Measurements from ENCODE around the gene DCANP1.
A peak's percentile ranks its signal among the peaks of the same experiment; 100 is the strongest.

Gene DCANP1

GRCh38 chr5:135399794-135400542 lies 47.2 kb downstream of the DCANP1 start:
- Mint-ChIP-seq H3K4me1 (ENCODE audit: low read depth) (peaks cover 50% of the 10 kb centered on the region), H3K36me3 (ENCODE audit: low read depth) (peaks cover 19% of the 10 kb centered on the region), H3K27ac (peak overlapping the region; percentile 92)

GRCh38 chr5:135398855-135399793 lies 48.0 kb downstream of the DCANP1 start, which contains the start of gene MACROH2A1:
Gene MACROH2A1 (minus strand): TSS chr5:135399231. CDS start chr5:135389093, 10,138 bp downstream.
- peaks cover 22% of the 10 kb centered on the region for H3K36me3 Mint-ChIP-seq (ENCODE audit: low read depth)
- peaks cover 57% of the 10 kb centered on the region for H3K4me1 Mint-ChIP-seq (ENCODE audit: low read depth)
- no peaks in the 10 kb centered on the region for H3K9me3 Mint-ChIP-seq
- peak within 1 kb of the TSS; percentile 92 for H3K27ac Mint-ChIP-seq
- H3K27me3 Mint-ChIP-seq, result peaks cover 3% of the 10 kb centered on the region
- peak within 1 kb of the TSS; percentile 89 for H3K4me3 Mint-ChIP-seq

More at GRCh38 chr5:135399794-135400542, 47.2 kb downstream of the DCANP1 start:
- peaks cover 5% of the 10 kb centered on the region for H3K27me3 Mint-ChIP-seq
- peak overlapping the region; percentile 88 for H3K4me3 Mint-ChIP-seq
- no peaks in the 10 kb centered on the region for H3K9me3 Mint-ChIP-seq

GRCh38 chr5:135398160-135398854 lies 48.8 kb downstream of the DCANP1 start:
- Mint-ChIP-seq H3K27me3 (peaks cover 3% of the 10 kb centered on the region), H3K27ac (peak overlapping the region; percentile 83), H3K4me3 (peak overlapping the region; percentile 89), H3K4me1 (ENCODE audit: low read depth) (peaks cover 65% of the 10 kb centered on the region), H3K9me3 (no peaks in the 10 kb centered on the region), H3K36me3 (ENCODE audit: low read depth) (peaks cover 26% of the 10 kb centered on the region)

GRCh38 chr5:135397084-135397483 lies 50.1 kb downstream of the DCANP1 start:
- peak overlapping the region; percentile 89 for H3K4me3 Mint-ChIP-seq
- H3K36me3 Mint-ChIP-seq (ENCODE audit: low read depth), result peaks cover 38% of the 10 kb centered on the region

GRCh38 chr5:135396459-135397055 lies 50.6 kb downstream of the DCANP1 start:
- H3K27ac Mint-ChIP-seq, result no peak overlapping the region
- H3K9me3 Mint-ChIP-seq, result no peaks in the 10 kb centered on the region
- H3K27me3 Mint-ChIP-seq, result peaks cover 3% of the 10 kb centered on the region
- H3K36me3 Mint-ChIP-seq (ENCODE audit: low read depth), result peaks cover 41% of the 10 kb centered on the region
- peaks cover 83% of the 10 kb centered on the region for H3K4me1 Mint-ChIP-seq (ENCODE audit: low read depth)
- H3K4me3 Mint-ChIP-seq, result peak overlapping the region; percentile 89

More at GRCh38 chr5:135397084-135397483, 50.1 kb downstream of the DCANP1 start:
- Mint-ChIP-seq H3K27me3 (peaks cover 3% of the 10 kb centered on the region), H3K27ac (peak overlapping the region; percentile 83), H3K4me1 (ENCODE audit: low read depth) (peaks cover 77% of the 10 kb centered on the region), H3K9me3 (no peaks in the 10 kb centered on the region)

- Mint-ChIP-seq H3K4me1 (ENCODE audit: low read depth) (peaks cover 84% of the 10 kb centered on the region), H3K27ac (no peak overlapping the region), H3K27me3 (no peaks in the 10 kb centered on the region), H3K36me3 (ENCODE audit: low read depth) (peaks cover 41% of the 10 kb centered on the region), H3K4me3 (peak overlapping the region; percentile 1), H3K9me3 (no peaks in the 10 kb centered on the region)
Observed at GRCh38 chr5:135395866-135396265, 51.3 kb downstream of the DCANP1 start.

- peaks cover 80% of the 10 kb centered on the region for H3K4me1 Mint-ChIP-seq (ENCODE audit: low read depth)
- H3K27ac Mint-ChIP-seq, result no peak overlapping the region
- H3K9me3 Mint-ChIP-seq, result no peaks in the 10 kb centered on the region
- H3K27me3 Mint-ChIP-seq, result no peaks in the 10 kb centered on the region
- peak overlapping the region; percentile 1 for H3K4me3 Mint-ChIP-seq
- H3K36me3 Mint-ChIP-seq (ENCODE audit: low read depth), result peaks cover 41% of the 10 kb centered on the region
Observed at GRCh38 chr5:135395451-135395850, 51.7 kb downstream of the DCANP1 start.

Measured in stimulated activated naive CD8-positive, alpha-beta T cell treated with anti-CD3 and anti-CD28 coated beads, Interleukin-15, Interleukin-2, amounts not matched to agents 100 ng/mL and 50 ng/mL, for 24 hours (primary cell).